ENCODE measurements around the gene EXD2.
"Not testable (repeated sequence)": the region's sequence is repeated elsewhere in the genome, so short reads cannot be mapped to it uniquely, and the experiment has no call there.

EXD2 gene, protein sequence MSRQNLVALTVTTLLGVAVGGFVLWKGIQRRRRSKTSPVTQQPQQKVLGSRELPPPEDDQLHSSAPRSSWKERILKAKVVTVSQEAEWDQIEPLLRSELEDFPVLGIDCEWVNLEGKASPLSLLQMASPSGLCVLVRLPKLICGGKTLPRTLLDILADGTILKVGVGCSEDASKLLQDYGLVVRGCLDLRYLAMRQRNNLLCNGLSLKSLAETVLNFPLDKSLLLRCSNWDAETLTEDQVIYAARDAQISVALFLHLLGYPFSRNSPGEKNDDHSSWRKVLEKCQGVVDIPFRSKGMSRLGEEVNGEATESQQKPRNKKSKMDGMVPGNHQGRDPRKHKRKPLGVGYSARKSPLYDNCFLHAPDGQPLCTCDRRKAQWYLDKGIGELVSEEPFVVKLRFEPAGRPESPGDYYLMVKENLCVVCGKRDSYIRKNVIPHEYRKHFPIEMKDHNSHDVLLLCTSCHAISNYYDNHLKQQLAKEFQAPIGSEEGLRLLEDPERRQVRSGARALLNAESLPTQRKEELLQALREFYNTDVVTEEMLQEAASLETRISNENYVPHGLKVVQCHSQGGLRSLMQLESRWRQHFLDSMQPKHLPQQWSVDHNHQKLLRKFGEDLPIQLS

DNA sequence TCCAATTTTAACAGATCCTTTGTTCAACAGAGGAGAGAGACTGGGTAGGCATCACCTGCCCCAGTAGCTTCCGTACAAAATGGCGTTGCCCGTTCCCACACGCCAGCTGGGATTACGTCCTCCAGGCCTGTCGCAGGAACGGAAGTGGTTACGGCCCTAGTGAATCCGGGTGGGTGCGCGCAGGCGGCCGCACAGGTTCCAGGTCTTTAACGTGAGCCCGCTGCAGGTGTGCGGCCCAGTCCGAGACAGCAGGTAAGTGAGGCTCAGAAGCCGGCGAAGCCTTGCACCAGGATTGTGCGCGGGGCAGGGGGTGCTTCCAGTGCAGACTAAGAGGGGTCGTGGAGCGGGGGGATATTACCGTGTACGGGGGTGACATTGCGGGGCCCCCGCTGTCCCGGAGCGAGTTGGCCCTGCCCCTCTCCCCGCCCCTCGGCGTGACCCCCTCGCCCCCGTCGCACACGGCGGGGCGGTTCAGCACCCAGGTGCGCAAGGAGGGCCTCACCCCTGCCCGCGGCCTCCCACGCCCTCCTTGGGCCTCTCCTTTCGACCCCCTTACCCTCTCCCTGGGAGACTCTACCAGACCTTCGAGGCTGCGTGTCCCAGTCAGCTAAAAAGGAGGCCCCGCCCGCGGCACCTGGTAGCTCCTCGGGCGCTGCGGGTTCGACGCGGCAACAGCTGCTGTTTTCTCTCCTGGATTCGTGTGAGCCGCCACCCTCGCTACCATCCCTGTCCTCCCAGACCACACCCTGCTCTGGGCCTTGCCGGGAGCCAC lies at the start of gene EXD2:
EXD2 (plus strand) TSS at position 159 of the 772 bp plus-strand sequence. CDS start 17,973 bp downstream, outside the sequence.
- DNase-seq (ENCODE audit: low spot score), result peak; percentile 91

DNA sequence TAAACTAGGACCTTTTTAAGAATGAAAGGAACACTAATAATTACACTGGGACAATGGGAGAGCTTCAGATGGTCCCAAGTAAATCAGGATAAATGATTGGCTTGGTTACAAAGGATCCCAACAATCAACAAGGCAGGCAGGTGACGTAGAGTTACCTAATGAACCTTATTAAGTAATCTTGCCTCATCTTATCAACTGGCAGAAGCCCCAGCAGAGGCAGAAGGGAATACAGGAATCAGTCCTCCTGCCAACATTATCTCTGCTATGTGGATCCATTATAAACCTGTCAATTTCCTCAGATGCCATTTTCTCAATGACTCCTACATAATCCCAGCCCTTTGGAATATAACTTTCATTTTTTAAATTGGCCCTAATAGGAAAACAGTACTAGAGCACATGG lies 49.7 kb upstream of the EXD2 start:
- DNase-seq (ENCODE audit: low spot score), result no peak

DNA sequence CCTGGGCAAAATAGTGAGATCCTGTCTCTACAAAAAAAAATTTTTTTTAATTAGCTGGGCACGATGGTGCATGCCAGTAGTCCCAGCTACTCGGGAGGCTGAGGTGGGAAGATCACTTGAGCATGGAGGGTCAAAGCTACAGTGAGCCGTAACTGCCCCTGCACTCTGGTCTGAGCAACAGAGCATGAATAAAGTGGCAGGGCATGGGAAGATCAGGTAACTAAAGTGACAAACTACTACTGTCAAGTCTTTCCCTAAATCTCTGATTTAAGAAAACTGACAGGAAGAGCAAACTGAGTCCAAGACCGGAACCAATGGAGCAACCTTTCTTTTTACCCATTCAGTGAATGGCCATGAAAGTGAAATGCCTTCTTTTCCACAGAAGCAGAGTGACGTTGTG lies 49.2 kb upstream of the EXD2 start:
- DNase-seq (ENCODE audit: low spot score), result no peak

DNA sequence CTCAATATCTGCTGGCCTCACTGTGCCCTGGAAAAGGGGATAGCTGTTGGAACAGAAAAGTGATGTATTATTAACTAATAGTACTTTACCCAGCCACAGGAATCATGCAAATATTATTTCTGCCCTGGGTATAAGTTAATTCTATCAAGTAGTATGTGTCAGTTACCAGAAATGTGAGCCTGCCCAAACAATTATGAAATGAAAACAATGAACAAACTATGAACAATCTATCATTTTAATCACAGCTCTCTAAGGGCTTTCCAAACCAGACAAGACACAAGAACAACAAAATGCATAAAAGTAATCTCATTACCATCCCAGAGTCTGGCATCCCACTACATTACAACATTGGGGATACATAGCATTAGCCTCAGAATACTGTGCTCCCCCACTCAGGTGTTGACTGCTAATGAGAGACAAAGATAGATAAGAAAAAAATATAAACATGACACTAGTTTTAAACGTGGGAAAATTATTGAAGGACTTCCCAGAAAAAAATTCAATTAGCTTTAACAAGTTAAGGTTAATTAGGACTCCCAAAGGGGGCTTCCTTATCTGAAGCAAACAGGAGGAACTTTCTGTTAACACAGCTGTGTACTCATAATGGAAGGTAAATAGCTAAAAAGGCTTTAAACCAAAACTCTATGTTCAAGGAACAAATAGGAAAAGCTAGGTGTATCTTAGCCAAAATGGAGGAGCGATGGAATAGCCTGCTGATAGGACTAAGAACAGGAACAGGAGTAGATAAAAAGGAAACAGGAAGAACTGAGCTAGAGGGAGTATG lies 41.6 kb upstream of the EXD2 start:
- peak; percentile 14 for DNase-seq (ENCODE audit: low spot score)

DNA sequence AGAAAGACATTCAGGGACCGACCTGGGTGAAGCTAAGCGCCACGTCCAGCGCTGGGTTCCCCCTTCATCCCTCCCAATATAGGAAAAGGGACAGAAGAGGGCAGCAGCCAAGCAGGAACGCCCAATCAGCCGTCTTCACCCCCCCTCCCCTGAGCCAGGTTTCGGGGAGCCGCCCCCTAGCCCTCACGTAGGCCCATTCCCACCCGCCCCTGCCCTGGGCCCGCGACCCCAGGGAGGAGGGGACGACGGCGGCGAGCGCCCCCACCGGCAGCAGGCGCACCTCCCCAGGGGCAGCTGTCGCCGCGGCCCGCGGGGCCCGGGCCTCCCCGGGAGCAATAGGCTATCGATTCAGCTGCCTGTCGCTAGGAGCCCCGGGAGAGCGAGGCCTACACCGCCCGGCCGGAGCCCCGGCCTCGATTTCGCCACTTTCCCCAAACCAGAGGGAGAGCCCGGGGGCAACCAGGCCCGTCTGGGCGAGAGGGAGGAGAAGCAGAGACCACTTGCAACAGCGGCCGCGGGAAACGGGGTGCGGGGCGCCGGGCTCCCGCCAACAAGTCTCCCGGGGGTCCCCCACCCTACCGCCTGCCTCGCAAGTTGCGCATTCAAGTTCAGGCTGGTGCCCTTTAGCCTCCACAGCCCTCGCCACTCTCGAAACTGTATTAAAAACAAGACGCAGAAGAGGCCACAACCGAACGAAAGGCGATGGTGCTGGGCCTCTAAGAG lies 39.7 kb upstream of the EXD2 start:
- peak; percentile 77 for DNase-seq (ENCODE audit: low spot score)

DNA sequence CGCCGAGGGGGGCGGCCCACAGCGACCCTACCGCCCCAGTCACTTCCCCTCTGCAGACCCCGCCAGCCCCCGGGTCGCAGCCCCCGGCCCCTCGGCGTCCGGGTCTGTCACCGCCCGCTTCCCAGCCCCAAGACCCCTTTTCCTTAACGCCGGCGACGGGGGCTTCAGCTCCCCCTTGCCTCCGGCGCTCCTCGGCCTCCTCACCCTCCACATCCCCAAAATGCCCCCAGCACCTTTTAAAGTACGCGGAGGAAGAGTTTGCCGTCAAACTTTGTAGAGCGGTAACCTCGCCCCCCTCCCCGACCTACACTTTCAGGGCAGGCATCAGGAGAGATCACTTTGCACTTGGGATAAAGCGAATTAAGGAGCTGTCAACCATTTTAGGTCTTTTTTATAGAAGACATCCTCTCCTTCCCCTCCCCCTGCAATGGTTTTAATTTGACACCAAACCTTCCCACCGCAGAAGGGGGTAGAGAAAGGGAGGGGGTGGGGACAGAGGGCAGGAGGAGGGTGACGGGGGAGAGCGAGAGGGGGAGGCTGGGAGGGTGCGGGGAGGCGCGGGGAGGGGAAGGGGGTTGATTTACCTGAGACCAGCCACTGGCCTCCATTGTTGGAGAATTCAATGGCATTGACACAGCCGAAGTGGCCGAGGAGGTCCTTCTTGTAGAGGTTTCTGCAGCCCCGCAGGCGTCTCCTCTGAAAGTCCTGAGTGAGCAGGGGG lies 39.0 kb upstream of the EXD2 start:
- DNase-seq (ENCODE audit: low spot score), result peak; percentile 28

DNA sequence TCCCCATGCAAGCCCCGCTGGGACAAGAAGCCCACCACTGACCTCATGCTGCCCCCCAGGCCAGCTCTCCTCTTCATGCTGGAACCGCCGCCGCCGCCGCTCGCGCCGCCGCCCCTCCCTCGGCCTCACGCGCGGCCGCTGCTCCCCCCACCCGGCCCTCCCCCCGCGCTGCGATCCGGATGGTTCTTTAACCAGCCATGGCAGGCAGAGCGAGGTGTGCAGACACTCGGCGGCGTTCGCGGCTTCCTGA lies 38.5 kb upstream of the EXD2 start, which contains the start of gene DCAF5:
DCAF5 (minus strand) TSS at position 218 of the 250 bp plus-strand sequence; CDS start at position 77, 141 bp downstream.
- no peak for DNase-seq (ENCODE audit: low spot score)

DNA sequence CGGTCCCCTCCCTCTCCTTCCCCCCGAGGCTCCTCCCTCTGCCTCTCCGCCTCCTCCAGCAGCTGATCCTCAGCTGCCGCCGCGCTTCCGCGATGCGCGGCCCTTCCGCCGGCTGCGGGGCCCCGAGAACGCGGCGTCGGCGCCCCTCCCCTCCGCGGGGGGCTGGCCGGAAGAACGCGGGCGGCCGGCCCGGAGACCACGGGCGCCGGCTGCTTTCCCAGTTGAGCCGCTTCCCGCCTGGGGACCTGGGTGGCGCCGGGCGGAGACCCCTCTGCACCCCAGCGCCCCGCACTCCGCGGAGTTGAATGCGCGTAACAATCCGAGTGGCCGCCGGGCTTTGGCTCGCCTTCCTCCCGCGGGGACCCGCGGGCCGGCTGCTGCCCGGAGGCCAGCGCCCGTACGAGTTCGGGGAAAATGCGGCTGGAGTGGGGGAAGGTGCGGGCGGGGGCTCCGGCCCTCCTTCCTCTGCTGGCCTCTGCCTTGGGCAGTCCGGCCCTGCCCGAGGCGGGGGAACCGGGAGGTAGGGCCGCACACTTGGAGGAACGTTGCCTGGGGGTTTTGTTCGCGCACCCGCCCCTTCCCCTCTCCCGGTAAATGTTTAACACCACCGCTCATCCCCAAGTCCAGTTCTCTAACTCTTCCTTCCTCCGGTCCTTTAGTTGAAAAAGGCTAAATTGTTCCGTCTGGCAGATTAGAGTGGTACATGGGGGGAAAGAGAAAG lies 38.0 kb upstream of the EXD2 start:
- DNase-seq (ENCODE audit: low spot score), result peak; percentile 95

DNA sequence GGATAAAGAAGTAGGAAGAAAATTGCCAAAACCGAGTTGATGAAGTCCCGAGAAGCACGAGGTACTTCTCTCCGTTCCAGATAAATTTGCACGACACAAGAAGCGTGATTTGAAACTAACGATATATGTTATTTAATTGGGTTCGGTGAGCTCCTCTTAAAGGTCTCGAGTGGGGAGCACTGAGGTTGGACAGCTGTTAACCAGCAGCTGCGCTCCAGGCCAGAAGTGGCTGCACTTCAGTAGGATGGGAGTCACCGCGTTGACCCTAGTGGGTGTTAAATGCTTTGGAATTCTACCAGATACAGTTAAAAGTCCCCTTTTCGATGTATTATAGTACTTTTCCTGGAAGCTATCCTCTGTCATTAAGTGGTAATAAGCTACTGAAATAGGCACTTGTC lies 37.4 kb upstream of the EXD2 start:
- DNase-seq (ENCODE audit: low spot score), result peak; percentile 19

DNA sequence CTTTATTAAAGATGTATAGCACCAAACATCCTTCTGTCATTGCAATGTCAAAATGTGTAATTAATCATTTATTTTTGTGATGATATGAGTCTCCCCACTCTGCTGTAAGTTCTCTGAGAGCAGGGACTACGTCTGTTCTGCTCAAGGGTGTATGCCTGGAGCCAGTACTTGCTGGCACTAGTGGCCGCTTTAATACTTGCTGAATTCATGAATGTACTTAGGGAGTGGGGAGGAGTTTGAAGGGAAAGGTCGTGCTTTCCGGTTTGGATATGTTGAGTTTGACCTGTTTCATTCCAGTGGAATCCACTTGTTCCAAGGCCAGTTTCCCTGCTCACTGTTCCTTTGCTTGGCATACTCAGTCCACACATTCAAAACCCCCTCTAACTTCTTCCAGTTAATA lies 36.5 kb upstream of the EXD2 start:
- no peak for DNase-seq (ENCODE audit: low spot score)

DNA sequence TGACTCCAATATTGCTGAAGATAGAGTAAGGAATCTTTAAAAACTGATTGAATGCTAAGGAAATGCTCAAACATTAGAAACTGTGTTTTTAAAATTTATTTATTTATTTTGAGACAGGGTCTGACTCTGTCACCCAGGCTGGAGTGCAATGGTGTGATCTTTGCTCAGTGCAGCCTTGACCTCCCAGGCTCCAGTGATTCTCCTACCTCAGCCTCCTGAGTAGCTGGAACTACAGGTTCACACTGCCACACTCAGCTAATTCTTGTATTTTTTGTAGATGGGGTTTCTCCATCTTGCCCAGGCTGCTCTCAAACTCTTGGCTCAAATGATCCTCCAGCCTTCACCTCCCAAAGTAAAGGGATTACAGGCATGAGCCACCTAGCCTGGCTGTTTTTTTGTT lies 35.1 kb upstream of the EXD2 start:
- no peak for DNase-seq (ENCODE audit: low spot score)

DNA sequence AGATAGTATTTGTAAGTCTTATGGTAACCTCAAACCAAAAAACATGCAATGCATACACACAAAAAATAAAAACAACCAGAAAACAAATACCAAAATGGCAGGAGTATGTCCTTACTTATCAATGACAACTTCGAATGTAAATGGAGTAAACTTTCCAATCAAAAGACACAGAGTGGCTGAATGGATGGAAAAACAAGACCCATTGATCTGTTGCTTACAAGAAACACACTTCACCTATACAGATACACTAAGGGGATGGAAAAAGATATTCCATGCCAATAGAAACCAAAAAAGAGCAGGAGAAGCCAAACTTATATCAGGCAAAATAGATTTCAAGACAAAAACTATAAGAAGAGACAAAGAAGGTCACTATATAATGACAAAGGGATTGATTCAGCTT lies 29.7 kb upstream of the EXD2 start:
- DNase-seq (ENCODE audit: low spot score), result no peak

DNA sequence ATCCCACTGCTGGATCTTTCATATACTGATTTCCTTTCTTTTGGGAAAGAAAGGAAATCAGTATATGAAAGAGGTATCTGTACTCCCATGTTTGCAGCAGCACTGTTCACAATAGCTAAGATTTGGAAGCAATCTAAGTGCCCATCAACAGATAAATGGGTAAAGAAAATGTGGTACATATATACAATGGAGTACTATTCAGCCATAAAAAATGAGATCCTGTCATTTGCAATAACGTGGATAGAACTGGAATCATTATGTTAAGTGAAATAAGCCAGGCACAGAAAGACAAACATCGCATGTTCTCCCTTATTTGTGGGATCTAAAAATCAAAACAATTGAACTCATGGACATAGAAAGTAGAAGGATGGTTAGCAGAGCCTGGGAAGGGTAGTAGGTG lies 25.5 kb upstream of the EXD2 start:
- DNase-seq (ENCODE audit: low spot score), result not testable (repeated sequence)

DNA sequence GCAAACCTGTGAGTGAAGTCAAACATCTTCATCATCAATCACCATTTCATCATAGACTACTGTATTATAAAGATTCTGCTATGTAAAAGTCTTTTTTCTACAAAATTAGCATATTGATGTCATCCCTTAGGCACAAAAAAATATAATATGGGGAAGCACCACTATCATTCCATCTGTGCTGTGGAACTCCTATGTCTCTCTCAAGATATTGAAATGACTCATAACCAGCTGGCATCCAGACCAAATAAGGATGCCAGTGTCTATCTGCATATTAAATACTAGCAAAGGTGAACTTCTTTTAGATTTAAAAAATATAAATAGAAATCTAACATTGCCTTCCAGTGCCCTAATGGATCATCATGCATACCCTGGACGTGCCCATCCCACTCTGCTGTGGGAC lies 20.5 kb upstream of the EXD2 start:
- no peak for DNase-seq (ENCODE audit: low spot score)

DNA sequence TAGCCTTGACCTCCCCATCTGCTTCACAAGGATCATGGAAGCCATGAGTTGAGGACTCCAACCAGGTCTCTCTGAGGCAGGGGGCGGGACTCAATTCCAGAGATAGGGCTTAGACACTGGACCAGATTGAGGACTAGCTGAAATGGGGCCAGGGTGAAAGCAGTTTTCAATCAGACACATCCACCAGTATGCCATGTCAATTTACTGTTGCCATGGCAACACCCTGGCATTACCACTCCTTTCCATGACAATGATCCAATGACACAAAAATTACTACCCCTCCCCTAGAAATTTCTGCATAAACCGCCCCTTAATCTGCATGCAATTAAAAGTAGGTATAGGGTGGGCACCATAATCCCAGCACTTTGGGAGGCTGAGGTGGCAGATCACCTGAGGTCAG lies 19.7 kb upstream of the EXD2 start:
- DNase-seq (ENCODE audit: low spot score), result no peak

DNA sequence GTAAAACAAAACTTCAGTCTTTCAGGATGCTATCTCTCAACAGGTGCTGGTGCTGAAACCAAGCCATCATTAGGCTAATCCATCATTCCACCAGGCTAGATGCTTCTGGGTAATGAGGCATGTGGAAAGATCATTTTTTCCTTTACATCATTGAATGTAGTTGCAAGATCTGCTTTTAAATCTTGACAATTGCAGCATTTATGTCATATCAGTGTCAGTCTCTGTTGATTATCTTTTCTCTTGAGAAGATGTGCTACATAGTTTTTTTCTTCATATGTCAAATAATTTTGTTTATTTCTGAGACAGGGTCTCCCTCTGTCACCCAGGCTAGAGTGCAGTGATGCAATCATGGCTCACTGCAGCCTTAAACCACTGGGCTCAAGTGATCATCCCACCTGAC lies 16.2 kb upstream of the EXD2 start:
- DNase-seq (ENCODE audit: low spot score), result no peak

DNA sequence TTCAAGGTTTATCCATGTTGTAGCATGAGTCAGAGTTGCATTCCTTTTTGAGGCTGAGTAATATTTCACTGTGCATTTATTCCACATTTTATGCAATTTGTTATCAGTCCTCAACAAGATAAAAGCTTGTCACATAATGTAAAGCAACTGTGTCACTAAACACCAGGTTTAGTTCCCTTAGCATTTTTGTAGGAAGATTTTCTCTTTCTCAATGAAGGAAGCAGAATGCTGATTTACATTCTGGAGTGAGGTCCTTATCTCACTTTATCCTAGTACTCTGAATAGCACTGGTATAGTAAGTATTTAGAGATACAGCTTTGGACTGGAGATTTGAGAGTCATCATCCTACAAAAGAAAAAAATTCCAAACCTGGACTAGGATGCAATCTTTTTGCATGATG lies 9.8 kb upstream of the EXD2 start:
- no peak for DNase-seq (ENCODE audit: low spot score)

DNA sequence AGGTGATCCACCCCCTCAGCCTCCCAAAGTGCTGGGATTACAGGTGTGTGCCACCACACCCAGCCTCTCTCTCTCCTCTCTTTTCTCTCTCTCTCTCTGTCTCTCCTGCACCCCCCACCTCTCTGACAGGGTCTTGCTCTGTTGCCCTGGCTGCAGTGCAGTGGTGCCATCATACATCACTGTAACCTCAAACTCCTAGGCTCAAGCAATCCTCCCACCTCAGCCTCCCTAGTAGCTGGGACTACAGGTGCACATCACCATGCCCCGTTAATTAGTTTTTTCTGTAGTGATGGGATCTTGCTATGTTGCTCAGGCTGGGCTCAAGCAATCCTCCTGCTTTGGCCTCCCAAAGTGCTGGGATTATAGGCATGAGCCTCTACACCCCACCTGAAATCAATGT lies 8.7 kb upstream of the EXD2 start:
- not testable (repeated sequence) for DNase-seq (ENCODE audit: low spot score)

DNA sequence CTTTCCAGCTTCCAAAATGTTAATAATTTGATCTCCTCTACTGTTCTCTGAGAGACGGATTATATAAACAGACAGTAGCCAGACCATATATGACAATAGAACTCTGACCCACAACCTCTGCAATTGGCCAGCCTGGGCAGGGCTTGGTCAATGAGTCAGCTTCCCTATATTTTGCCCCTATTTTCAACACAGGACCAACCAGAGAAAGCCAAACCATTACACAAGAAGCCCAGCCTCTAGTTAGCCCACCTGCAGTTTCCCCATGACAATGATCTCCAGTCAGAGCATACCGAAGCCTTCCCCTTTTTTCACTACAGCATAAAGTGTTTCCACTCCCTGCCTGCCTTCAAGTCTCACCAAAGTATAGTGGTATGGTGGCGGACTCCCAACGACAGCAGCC lies 7.6 kb upstream of the EXD2 start:
- DNase-seq (ENCODE audit: low spot score), result no peak

DNA sequence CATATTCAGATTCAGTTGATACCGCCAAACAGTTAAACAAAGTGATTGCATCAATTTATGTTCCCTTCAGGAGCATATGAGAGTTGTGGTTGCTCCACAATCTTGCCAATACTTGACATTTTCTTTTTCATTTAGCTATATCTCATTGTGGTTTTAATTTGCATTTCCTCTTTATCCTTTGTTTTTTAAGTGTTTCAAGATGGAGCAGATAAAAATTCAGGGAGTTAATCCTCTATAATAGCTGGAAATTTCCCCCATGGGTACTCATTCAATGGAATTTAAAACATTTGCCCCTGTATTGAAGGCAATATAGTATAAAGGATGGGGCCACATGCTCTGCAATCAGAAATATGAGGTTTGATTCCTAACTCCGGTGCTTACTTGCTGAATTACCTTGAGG lies 1.1 kb upstream of the EXD2 start:
- DNase-seq (ENCODE audit: low spot score), result no peak

Measured in hepatic stellate cell (primary cell).